Right renal cortex interstitium (tissue), 3 donors: ENCODE measurements around the gene PLCH2. TPM values are rescaled to one million over a fixed set of nuclear protein-coding genes. Genes with fewer than 3 reads are reported as not detected.

Source experiments
- DNase-seq, 3 donors: peaks; one replicate each; pipeline ENCODE4 v3.0.0-alpha.2; 2013; ENCODE audit warnings: low read depth in 3 of 3, low spot score in 2 of 3
- polyA plus RNA-seq, 3 donors: library from polyadenylated mRNA; unstranded; fragments of 120-200 nt; gene quantifications; one replicate each; pipeline ENCODE4 v1.2.1, GENCODE V29; 2013; ENCODE audit not compliant: insufficient read length in 3 of 3

The PLCH2 gene
- polyA plus RNA-seq, 3 donors = 0.47 to 1.9 (median 0.74) TPM

DNA sequence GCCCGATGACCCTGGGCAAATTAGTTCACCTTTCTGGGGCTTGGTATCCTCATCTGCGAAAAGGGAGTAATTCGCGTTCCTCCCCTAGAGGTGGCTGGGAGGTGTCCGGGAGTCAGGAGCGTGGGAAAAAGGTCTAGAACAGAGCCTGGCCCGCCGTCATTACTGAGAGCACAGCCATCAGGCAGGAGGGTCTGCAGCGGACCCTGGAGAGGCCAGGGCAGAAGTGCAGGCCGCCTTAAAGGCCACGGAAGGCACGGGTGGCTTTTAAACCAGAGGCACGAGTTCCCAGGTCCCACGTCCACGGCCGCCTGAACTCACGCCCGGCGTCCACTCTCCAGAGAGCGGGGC, 49.5 kb downstream of the PLCH2 start:
- no peak for DNase-seq

DNA sequence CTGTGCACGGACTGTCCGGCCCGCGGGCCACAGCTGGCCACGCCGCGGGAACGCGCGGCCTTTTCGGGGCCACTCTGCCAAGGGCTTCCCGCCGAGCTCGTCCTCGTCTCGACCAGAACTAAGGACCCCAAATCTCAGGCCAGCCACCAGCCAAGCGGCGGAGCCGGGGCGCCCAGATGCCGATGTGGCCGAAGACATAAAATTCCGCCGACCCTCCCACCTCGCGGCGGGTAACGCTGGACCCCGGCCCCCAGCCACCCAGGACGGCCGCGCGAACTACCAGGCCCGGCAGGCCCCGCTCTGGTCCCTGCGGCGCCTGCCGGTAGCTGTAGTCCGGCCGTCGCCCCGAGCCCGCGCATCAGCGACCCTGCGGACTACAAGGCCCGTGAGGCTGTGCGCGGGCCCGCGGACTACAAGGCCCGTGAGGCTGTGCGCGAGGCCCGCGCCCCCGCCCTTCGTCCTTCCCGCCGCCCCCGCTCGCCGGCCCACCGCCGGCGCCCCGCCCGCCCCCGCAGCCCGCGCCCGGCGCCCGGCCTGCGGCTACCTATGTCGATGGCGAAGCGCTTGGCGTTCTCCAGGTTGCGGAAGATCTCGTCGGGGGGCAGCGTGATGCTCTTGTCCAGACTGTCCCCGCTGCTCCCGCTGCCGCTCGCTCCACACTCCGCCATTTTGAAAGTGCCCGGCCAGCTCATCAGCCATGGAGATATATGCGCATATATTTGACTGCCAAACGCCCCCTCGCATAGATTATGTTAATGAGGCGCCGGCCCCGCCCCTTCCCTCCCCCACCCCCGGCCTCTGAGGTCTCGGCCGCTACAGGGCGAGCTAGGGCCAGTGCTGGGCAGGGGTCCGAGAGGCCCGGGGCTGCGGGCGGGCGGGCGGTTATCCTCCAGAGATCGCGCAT, 50.1 kb downstream of the PLCH2 start, which contains the start of gene PANK4:
PANK4 (minus strand) TSS at position 677 of the 904 bp plus-strand sequence; CDS start at position 668, 9 bp downstream.
- peak; percentile 66 to 88 (median 78) for DNase-seq

DNA sequence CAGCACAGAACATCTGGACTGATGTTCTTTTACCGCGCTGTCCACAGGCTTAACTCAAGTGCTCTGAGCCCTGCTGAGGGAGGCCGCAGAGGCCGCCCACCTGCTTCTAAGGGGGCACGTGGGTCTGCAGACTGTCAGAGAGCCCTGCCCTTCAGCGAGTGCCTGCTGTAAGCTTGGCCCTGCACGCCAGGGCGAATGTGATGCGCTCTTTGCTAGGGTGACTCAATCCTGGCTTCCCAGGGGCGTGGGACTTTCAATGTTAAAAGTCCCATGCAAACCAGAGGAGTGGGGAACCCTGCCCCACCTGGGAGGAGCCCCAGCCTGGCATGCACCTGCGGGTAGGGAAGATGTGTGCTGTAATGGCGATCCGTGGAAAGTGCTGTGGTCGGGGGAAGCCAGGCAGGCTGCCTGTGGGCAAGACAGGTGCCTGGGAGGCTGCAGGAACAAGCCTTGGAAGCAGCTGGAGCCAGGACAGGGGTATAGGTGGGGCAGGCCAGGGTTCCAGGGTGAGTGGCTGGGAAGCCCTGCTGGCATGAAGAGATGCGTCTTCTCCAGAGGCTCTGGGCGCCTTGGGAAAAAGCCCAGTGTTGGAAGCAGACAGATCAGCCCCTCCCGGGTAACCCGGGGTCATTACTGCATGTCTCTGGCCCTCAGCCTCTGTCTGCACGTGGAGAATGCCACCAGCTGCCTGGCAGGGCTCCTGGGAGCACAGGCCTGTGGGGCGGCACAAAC, 50.9 kb downstream of the PLCH2 start:
- no peak for DNase-seq

DNA sequence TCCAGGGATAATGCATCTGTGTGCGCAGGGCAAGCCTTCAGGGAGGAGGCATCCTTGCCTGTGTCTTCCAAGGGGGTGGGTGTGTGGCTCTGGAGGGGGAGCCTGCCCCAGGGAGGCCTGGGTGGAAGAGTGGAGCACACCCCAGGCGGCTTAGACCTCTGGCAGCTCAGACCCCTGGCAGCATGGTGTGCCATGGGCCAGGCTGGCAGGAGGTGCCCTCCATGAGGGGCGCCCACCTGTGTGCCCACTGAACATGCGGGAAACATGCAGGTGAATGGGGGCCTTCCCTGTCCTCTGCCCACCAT, 51.4 kb downstream of the PLCH2 start:
- no peak for DNase-seq

DNA sequence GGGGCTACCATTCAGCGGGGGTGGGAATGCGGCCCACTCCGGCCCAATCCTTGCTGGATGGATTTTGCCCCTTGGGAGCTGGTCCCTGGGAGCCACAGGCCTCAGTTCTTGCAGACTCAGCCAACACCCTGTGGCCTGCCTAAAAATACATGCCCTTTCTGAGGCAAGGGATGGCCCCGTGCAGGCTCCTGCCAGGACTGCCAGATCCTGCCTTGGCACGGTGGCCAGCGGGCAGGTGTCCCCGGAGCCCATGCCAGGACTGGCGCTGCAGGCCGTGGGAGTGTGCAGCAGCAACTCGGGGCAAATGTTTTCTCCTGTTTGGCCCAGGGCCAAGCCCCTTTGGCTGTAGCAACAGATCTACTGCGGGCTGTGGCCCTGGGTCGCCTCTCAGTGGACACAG, 51.9 kb downstream of the PLCH2 start:
- DNase-seq = no peak

DNA sequence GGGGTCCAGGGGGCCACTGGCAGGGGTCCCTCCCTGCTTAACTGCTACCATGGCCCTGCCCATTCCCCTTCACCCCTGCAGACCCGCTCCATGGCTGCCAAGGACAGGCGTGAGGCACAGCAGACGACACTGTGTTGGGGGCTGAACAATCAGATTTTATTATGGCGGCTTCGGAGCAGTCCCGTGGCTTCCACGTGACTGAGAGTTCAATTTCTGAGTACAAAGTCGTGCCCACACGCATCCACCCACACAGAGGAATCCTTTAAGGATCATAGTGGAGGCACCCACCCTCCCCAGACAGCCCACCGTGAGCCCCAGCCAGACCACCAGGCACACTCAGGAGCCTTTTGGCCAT, 52.5 kb downstream of the PLCH2 start:
- DNase-seq = no peak

DNA sequence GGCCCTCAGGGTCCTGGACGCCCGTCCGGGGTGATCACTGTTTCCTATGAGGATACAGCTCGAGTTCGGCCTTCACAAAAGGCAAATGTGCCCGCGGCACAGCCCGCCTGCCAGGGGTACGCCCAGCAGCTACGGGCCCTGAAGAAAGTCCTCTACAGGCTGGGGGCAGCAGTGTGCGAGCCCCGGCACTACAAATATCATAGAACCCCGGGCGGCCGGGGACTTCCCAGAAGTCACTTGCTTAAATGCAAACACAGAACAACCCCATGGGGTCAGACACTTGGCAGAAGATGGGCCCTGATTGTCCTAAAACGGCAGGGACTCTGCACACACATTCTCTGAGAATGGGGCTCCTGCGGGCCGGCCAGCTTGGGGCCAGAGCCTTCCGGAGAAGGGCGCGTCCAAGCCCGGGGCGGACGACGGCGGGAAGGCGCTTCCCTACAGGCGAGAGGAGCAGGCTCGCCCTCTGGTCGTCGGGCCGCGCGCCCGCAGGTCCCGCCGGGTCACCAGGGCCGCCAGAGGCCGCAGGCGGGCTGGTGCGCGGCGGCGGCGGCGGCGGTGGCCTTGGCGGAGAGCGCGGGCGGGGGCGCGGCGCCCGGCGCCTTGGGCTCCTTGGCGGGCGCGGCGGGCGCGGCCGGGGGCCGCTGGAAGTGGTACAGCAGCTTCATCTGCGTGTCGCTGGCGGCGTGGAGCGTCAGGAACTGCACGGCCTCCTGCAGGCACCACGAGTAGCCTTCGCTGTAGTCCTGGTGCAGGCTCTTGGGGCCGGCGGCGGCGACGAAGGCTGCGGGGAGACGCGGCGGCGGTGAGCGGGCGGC, 53.1 kb downstream of the PLCH2 start:
- DNase-seq = no peak

DNA sequence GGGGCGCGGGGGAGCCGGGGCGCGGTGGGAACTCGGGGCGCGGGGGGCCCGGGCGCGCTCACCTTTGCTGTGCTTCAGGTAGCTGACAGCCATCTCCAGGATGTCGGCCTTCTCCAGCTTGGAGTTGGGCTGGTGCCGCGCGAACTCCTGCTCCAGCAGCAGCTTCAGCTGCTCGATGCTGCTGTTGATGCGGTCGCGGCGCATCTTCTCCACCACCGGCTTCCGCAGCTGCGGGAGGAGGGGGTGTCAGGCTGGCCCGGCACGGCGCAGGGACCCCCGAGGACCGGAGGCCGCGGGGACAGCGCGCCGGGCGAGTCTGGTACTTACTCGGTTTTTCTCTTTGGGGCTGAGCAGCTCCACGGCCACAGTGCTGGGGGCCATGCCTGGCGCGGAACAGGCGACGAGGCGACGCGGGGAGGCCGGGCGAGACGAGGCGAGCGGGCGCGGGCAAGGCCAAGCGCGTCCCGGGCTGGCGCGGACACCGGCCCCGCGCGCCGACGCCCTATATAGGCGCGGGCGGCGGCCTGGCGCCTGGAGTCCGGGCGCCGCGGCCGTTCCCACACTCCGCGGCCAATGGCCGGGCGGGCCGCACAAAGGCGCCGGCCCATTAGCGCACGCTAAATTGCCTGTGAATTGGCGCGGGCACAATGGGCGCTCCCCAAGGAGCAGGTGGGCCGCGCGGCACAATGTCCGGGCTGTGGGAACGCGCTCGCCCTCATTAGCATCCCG, 53.9 kb downstream of the PLCH2 start, which contains the start of gene HES5:
HES5 (minus strand) TSS at position 480 of the 729 bp plus-strand sequence; CDS start at position 381, 99 bp downstream.
- no peak for DNase-seq

DNA sequence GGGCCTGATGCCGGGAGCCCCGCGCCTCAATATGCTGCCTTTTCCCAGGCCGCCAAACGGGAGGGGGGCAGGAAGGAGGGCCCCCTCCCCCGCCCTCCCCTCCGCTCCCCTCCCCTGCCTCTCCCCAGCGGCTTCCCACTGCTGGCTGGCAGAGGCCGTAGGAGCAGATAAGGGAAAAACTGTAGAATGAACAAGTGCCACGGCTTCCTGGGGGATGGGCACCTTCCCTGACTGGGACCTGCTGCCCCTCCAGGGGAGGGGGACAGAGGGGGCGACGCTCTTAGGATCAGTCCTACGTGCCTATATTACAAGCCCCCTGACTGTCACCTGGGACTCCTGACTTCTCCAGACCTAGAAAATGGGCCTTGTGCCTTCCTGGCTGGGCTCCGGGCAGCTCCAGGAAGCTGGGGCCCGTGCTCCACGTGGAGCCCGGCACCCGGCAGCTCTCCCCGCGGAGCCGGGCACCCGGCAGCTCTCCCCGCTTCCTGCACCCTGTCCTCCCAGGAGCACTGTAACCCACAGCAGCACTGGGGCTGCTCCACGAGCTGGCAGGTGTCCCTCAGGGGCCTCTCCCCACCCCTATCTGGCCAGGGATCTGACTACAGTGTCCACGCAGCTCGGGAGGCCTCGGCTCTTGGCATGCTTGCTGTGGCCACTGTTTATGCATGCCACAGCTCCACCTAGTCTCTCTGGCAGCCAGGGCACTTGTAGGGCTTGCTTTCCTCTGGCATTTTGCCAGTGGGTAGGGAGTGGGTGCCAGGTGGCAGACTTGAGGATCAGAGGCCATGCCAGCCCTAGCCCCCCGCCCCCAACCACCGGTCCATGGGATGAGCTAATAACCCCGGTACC, 54.6 kb downstream of the PLCH2 start:
- DNase-seq = no peak

DNA sequence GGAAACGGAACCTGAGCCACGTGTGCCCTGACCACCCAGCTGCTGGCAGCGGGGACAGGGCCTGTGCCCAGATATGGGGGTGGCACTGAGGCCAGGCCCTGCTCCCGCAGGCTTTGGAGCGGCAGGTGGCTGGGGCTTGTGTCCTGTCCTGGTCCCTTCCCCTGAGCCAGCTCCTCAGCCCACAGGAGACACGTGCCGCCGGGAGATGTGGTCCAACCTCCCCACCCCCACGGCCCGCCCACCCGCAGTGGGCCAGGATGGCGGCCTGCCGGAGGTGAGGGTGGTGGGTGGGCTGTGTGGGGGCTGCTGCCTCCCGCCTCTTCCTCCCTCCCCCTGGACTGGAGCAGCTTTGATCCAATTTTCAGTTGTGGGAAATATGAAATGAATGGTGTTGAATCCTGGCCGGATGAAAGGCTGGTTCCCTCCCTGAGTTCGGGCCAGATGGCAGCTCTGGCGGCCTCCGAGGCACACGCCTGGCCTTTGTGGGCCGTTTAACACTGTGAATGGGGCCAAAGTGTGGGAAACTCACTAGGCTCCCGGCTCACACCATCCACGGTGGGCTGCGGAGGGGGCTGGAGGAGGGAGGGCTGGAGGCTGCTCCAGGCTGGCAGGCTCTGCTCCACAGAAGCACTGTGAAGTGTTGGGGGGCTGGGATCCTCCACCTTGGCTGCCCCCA, 56.5 kb downstream of the PLCH2 start:
- DNase-seq = no peak

DNA sequence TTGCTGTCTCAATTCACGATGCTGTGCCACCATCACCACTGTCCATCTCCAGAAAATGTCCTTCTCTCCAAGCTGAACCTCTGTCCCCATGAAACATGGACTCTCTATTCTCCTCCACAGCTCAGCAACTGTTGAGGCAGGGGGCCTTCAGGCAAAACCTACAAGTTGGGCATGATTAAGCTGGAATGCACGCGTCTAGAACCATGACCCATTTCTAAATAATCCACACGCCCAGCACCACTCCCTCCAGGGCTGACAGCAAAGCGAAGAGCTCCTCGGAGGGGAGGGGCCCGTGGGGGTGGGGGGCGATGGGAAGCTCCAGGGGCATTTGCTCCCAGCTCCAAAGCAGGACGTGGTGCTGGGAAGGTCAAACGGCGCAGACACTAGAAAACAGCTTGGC, 57.3 kb downstream of the PLCH2 start:
- DNase-seq = no peak

DNA sequence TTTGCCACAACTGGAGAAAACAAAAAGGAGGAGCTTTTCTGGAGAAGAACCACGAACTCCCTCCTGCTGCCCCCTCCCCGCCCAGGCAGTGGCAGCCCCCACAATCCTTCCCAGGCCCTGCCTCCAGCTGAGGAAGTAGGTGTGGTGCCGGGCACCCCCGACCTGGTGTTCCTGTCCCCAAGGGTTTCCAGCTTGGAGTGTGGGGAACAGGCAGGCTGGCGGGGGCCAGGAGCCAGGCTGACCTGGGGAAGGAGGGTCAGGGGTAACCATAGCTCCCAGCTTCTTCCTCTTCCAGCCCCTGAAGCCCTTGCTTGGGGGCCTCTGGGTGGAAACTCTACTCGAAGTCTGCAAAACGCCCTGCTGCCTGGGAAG, 58.2 kb downstream of the PLCH2 start:
- DNase-seq = no peak

DNA sequence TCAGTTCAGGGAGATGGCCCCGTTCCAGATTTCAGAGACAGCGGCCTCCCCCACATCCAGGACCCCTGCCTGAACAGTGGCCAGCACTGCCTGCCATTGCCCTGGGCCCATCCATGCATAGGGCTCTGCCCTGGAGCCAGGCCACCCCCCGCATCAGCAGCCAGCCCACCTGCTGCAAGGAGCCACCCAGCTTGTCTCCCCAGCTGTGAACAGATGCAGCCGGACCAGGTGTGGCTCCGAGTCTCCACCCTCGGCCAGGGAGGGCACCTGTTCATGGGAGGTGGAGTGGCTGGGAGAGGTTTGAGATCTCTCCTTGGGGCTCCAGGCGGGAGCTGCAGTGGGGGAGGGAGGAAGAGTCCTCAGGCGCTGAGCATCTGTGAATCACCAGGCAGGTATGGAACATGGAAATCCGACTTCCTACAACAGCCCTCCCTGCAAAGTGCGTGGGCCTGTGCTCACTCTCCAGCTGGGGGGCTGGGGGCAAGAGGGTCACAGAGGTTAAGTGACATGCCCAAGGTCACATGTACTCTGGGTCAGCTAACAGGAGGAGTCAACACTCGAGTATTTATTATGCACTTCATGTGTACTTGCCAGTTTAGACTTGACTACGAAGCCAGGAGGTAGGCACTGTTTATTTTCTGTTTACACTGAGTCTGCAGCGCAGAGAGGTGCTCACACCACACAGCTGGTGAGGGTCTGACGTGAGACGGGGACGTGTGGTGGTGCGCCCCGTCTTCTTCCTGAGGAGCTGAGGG, 58.8 kb downstream of the PLCH2 start:
- DNase-seq = no peak

DNA sequence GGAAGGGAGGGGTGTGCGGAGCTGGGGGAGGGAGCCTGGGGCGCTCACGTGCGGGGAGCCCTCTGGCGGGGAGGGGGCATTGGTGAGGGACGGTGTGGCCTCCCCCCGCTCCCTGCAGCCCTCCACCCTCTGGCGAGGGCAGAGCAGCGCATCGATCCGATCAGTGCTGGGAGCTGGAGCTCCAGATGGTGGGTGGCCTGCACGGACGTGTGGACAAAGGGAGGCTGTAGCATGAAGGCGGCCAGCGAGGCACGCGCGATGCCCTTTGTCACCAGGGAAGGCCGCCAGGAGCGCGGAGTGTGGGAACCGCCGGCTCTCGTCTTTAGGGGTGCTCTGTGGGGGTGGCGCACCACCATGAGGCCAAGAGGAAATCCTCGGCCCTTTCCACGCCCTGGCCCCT, 59.4 kb downstream of the PLCH2 start:
- DNase-seq = no peak

DNA sequence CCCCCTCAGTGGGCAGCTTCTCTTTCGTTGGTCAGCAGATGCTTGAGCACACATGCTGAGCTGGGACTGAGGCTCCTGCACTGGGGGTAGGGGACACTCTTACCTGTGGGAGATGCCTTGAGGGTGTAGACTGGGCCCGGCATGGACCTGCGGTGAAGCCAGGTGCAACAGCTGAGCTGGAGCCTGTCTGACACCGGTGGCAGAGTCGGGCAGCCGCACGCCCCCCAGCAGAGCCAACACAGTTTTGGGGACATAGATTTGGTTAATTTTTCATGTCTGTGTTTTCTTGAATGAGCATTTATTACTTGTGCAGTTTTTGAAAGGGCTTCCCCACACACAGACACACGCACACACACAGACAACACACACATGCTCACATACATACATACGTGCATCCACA, 59.9 kb downstream of the PLCH2 start:
- DNase-seq = no peak

DNA sequence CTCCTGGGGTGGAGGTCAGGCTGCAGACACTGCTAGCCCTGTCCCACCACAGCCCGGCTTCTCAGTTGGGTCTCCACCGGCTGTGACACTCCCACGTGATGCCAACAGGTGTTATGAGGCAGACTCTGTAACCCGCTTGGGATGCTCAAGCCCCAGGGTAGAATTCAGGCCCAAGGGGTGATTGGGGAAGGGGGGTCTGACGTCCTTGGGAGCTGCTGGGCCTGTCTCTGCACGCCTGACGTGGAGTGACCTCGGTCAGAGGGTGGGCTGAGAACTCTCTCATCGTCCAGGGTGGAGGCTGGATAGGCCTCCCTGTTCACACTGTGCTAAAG, 61.7 kb downstream of the PLCH2 start:
- no peak for DNase-seq

DNA sequence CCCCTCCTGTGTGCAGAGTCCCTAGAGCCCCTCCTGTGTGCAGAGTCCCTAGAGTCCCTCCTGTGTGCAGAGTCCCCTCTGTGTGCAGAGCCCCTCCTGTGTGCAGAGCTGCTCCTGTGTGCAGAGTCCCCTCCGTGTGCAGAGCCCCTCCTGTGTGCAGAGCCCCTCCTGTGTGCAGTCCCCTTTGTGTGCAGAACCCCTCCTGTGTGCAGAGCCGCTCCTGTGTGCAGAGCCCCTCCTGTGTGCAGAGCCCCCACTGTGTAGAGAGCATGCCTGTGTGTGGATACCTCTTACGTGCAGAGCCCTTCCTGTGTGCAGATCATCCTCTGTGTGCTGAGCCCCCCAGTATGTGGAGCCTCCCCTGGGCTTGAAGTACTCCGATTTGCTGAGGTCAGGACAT, 62.3 kb downstream of the PLCH2 start:
- no peak for DNase-seq

DNA sequence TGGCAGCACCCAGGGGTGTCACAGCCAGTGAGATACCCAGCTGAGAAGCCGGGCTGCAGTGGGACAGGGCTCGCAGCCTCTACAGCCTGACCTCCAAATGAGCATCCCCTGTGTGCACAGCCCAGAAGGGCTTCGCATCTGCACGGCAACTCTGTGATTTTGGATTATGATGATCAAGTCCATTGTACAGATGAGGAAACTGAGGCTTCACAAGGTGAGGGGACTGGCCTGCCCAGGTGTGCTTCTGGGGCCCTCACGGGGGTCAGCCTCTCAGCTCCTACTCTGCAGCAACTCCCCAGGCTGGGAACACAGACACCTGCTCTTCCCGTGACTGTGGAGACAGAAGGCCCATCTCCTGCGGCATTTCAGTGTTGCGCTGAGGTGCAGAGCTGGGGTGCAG, 62.8 kb downstream of the PLCH2 start:
- no peak for DNase-seq
